Memory B cell (primary cell): ENCODE results near the gene NUMA1.

ENCODE experiments used
- ATAC-seq: fragments of 150-1000 bp; cut with Tn5 transposase; 2 replicates; pipeline ENCODE4 v1.10.0; 2021; ENCODE audit warnings: low read depth, mild to moderate bottlenecking, moderate library complexity
- DNase-seq, 2 donors: peaks; one replicate each; pipeline ENCODE4 v3.0.0; 2022; ENCODE audit warnings: low spot score in 2 of 2
- H3K27ac Mint-ChIP-seq: one replicate; pipeline ENCODE4 v1.8.0; 2022; ENCODE audit warnings: mild to moderate bottlenecking, moderate library complexity, mixed read lengths
- H3K27me3 Mint-ChIP-seq: one replicate; pipeline ENCODE4 v1.8.0; 2022; ENCODE audit warnings: mixed read lengths
- H3K36me3 Mint-ChIP-seq: one replicate; pipeline ENCODE4 v1.8.0; 2022; ENCODE audit warnings: mild to moderate bottlenecking, mixed read lengths
- H3K4me1 Mint-ChIP-seq: one replicate; pipeline ENCODE4 v1.8.0; 2022; ENCODE audit warnings: mixed read lengths
- H3K4me3 Mint-ChIP-seq: one replicate; pipeline ENCODE4 v1.8.0; 2022; ENCODE audit warnings: mild to moderate bottlenecking, moderate library complexity, mixed read lengths
- H3K9me3 Mint-ChIP-seq: one replicate; pipeline ENCODE4 v1.8.0; 2022; ENCODE audit warnings: mixed read lengths

The NUMA1 gene

GRCh38 chr11:72111300-72112142 lies 31.2 kb upstream of the NUMA1 start:
- Mint-ChIP-seq H3K9me3 (no peaks in the 10 kb centered on the region), H3K4me3 (peak overlapping the region; percentile 95), H3K36me3 (peaks cover 8% of the 10 kb centered on the region), H3K4me1 (peaks cover 16% of the 10 kb centered on the region), H3K27ac (peak overlapping the region; percentile 95), H3K27me3 (peaks cover 3% of the 10 kb centered on the region)
- DNase-seq (no peak), ATAC-seq (no peak)

GRCh38 chr11:72105888-72106287 lies 25.5 kb upstream of the NUMA1 start, which contains the start of gene TOMT:
Gene TOMT, plus strand, starts transcription at chr11:72105924. Its CDS starts 28 bp downstream, at chr11:72105952.
- peaks cover 32% of the 10 kb centered on the region for H3K4me1 Mint-ChIP-seq
- DNase-seq = no peak
- H3K36me3 Mint-ChIP-seq = peaks cover 11% of the 10 kb centered on the region
- no peak for ATAC-seq
- H3K27ac Mint-ChIP-seq = no peak within 1 kb of the TSS
- no peak within 1 kb of the TSS for H3K4me3 Mint-ChIP-seq
- H3K9me3 Mint-ChIP-seq = no peaks in the 10 kb centered on the region
- no peaks in the 10 kb centered on the region for H3K27me3 Mint-ChIP-seq

- Mint-ChIP-seq H3K4me3 (peak overlapping the region; percentile 98), H3K27ac (peak overlapping the region; percentile 97), H3K36me3 (peaks cover 10% of the 10 kb centered on the region), H3K27me3 (no peaks in the 10 kb centered on the region), H3K9me3 (no peaks in the 10 kb centered on the region), H3K4me1 (peaks cover 37% of the 10 kb centered on the region)
- DNase-seq (no peak), ATAC-seq (no peak)
Observed at GRCh38 chr11:72103754-72104167, 23.4 kb upstream of the NUMA1 start.

GRCh38 chr11:72102946-72103753 lies 22.8 kb upstream of the NUMA1 start, which contains the start of gene LAMTOR1:
Gene LAMTOR1, minus strand, starts transcription at chr11:72103297. Its CDS starts 73 bp downstream, at chr11:72103224.
- peaks cover 11% of the 10 kb centered on the region for H3K36me3 Mint-ChIP-seq
- H3K27ac Mint-ChIP-seq = peak within 1 kb of the TSS; percentile 97
- no peaks in the 10 kb centered on the region for H3K9me3 Mint-ChIP-seq
- peak; percentile 98 for ATAC-seq
- H3K4me1 Mint-ChIP-seq = peaks cover 38% of the 10 kb centered on the region
- DNase-seq = peak; percentile 89 to 93
- H3K27me3 Mint-ChIP-seq = no peaks in the 10 kb centered on the region
- H3K4me3 Mint-ChIP-seq = peak within 1 kb of the TSS; percentile 98

GRCh38 chr11:72102631-72102945 lies 22.2 kb upstream of the NUMA1 start:
- peak overlapping the region; percentile 98 for H3K4me3 Mint-ChIP-seq
- H3K27ac Mint-ChIP-seq = peak overlapping the region; percentile 97
- DNase-seq (no peak), ATAC-seq (no peak)
- H3K4me1 Mint-ChIP-seq = peaks cover 43% of the 10 kb centered on the region
- H3K36me3 Mint-ChIP-seq = peaks cover 17% of the 10 kb centered on the region
- H3K9me3 Mint-ChIP-seq = no peaks in the 10 kb centered on the region
- no peaks in the 10 kb centered on the region for H3K27me3 Mint-ChIP-seq

DNA sequence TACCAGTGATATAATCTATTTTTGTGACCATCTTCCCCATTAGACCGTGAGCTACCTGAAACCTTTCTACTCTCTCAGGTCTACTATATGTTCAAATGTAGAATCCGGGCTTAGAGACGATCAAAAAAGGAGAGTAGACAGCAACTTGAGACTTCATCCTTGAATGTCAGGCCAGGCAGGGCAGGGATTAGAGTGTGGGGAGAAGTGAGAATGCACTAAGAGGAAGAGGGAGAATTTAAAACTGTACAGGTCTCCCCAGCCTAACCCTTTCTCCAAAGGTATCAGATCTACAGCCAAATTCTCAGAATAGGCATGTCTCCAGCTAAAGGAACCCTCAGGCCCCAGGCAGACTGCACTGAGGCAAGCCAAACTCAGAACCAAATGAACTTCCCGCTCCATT lies 21.8 kb upstream of the NUMA1 start:
- Mint-ChIP-seq H3K27me3 (no peaks in the 10 kb centered on the region), H3K36me3 (peaks cover 13% of the 10 kb centered on the region), H3K27ac (peak overlapping the region; percentile 97), H3K9me3 (no peaks in the 10 kb centered on the region), H3K4me1 (peaks cover 43% of the 10 kb centered on the region), H3K4me3 (peak overlapping the region; percentile 98)
- DNase-seq = no peak
- ATAC-seq = no peak

DNA sequence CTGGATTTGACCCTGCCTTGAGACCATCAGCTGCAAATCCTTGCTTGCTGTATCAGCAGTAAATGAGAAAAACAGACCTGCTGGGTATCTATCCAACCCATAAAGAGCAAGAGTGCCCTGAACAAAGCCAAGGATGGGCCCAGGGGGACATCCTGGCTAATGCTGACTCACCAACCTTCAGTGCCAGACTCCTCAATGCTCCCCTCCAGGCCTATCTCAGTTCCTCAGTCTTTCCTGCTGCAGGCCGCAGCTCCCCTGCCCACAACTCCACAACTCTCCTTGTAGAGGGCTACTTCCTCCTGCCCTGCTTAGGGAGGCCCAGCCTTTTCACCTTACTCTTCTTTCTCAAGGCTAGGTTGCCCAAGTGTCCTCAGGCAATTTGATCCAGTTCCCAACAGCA lies 20.1 kb upstream of the NUMA1 start:
- peaks cover 43% of the 10 kb centered on the region for H3K4me1 Mint-ChIP-seq
- peaks cover 12% of the 10 kb centered on the region for H3K36me3 Mint-ChIP-seq
- peak overlapping the region; percentile 97 for H3K27ac Mint-ChIP-seq
- no peaks in the 10 kb centered on the region for H3K9me3 Mint-ChIP-seq
- H3K4me3 Mint-ChIP-seq = no peak overlapping the region
- H3K27me3 Mint-ChIP-seq = no peaks in the 10 kb centered on the region
- no peak for DNase-seq
- no peak for ATAC-seq

GRCh38 chr11:72100009-72100408 lies 19.7 kb upstream of the NUMA1 start:
- DNase-seq (no peak), ATAC-seq (no peak)
- H3K36me3 Mint-ChIP-seq = peaks cover 12% of the 10 kb centered on the region
- H3K4me3 Mint-ChIP-seq = no peak overlapping the region
- H3K27me3 Mint-ChIP-seq = no peaks in the 10 kb centered on the region
- H3K27ac Mint-ChIP-seq = no peak overlapping the region
- no peaks in the 10 kb centered on the region for H3K9me3 Mint-ChIP-seq
- H3K4me1 Mint-ChIP-seq = peaks cover 41% of the 10 kb centered on the region

DNA sequence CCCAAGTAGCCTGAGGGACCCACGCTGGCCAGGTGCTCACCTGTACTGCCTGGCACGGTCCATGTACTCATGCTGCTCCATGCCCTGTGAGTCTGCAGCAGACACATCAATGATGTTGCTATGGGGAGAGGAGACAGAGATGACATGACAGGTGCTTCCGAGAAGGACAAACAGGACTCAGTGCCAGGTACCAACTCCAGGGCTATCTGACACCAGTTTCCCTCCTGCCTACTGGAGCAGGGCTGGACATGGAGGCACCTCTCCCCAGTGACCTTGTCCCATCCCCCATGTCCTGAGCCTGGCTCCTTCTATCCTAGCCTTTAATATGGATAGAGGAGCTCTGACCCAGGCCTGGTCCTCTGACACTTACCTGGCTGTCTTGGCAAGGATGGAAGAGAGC lies 18.4 kb upstream of the NUMA1 start:
- H3K4me3 Mint-ChIP-seq = no peak overlapping the region
- H3K27ac Mint-ChIP-seq = no peak overlapping the region
- ATAC-seq = no peak
- H3K9me3 Mint-ChIP-seq = no peaks in the 10 kb centered on the region
- no peak for DNase-seq
- peaks cover 14% of the 10 kb centered on the region for H3K36me3 Mint-ChIP-seq
- H3K27me3 Mint-ChIP-seq = no peaks in the 10 kb centered on the region
- H3K4me1 Mint-ChIP-seq = peaks cover 33% of the 10 kb centered on the region

DNA sequence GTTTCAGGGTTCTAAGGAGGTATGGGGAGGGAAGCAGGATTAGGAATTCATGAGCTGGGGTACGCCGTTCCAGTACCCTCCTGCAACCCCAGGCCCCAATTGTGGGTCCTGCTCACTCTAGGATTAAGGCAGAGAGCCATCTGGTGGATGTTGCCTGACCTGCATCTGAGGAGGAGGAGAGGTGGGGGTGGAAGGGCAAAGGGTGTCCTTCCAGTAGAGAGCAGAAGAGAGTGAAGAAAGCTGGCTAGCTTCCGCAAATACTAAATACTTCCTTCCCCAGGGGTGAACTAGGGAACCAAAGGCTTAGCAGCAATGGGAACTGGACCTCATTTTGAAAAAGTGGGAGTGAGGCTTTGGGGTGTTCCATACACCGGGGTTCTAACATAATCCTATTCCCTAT lies 10.9 kb upstream of the NUMA1 start:
- Mint-ChIP-seq H3K9me3 (no peaks in the 10 kb centered on the region), H3K4me1 (peaks cover 11% of the 10 kb centered on the region), H3K36me3 (peaks cover 9% of the 10 kb centered on the region), H3K27ac (peak overlapping the region; percentile 73), H3K4me3 (no peak overlapping the region), H3K27me3 (no peaks in the 10 kb centered on the region)
- peak; percentile 68 to 70 for DNase-seq
- peak; percentile 99 for ATAC-seq

DNA sequence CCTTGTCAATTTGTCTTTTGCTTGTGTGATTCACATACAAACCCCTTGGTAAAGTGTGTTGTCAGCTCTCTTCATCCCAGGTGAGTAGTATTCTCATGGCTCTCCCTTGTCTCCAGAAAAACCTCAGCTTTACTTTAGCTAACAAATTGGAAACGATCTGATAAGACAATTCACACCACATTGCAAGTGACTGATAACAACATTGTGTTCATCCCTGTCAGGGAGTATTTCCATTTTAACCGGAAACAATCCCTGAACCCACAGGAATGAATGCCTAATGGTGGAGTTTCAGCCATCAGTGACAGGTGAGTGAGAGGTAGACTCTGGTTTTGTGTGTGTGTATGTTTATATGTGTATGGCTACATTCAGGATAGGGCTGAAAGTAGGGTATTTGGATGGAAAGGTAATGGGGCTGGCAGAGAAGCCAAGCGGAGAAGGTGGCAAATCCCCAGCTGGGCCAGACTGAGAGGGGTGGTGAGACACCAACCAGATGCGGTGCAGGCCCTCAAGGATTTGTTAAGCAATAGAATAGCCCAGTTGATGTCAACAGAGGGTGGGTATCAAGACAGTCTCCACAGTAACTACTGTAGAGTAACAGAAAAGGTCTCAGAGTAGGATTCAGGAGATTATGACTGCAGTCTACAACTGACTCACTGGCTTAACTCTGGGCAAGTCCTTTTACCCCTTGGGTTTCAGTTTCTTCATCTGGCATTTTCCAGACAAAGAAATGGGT lies 7.9 kb upstream of the NUMA1 start:
- H3K27ac Mint-ChIP-seq = no peak overlapping the region
- H3K4me3 Mint-ChIP-seq = no peak overlapping the region

GRCh38 chr11:72085621-72086351 lies 5.4 kb upstream of the NUMA1 start:
- peaks cover 14% of the 10 kb centered on the region for H3K4me1 Mint-ChIP-seq

More for the DNA sequence above, 7.9 kb upstream of the NUMA1 start:
- Mint-ChIP-seq H3K4me1 (peaks cover 11% of the 10 kb centered on the region), H3K9me3 (no peaks in the 10 kb centered on the region), H3K36me3 (peaks cover 9% of the 10 kb centered on the region), H3K27me3 (no peaks in the 10 kb centered on the region)
- DNase-seq (no peak), ATAC-seq (no peak)

DNA sequence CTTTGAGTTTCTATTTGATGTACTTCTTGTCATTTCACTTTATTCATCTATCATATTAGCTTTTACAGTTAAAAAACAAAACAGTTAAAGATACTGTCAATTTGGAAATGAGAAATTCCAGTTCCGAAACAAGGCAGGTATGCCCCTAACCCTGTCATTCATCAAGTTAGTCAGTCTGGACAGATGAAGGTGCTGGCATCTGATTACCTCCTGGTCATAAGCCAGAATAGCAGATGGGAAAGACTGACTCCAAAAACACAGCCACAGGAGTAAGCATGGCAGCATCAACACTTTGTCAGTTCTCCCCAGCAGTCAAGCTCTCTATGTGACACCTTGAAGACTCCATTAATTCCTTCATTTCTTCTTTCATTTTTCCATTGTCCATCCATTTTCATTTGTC lies 4.6 kb upstream of the NUMA1 start:
- H3K36me3 Mint-ChIP-seq = peaks cover 8% of the 10 kb centered on the region

More at GRCh38 chr11:72085621-72086351, 5.4 kb upstream of the NUMA1 start:
- Mint-ChIP-seq H3K9me3 (no peaks in the 10 kb centered on the region), H3K4me3 (no peak overlapping the region), H3K36me3 (peaks cover 8% of the 10 kb centered on the region), H3K27me3 (no peaks in the 10 kb centered on the region), H3K27ac (peak overlapping the region; percentile 52)
- DNase-seq (no peak), ATAC-seq (no peak)

More for the DNA sequence above, 4.6 kb upstream of the NUMA1 start:
- Mint-ChIP-seq H3K27me3 (no peaks in the 10 kb centered on the region), H3K9me3 (no peaks in the 10 kb centered on the region), H3K4me3 (no peak overlapping the region), H3K27ac (no peak overlapping the region), H3K4me1 (peaks cover 17% of the 10 kb centered on the region)
- ATAC-seq (no peak), DNase-seq (no peak)
